GM21825 (cell line): Measurements from ENCODE around the gene AURKA.
"Not testable (repeated sequence)": the region's sequence is repeated elsewhere in the genome, so short reads cannot be mapped to it uniquely, and the experiment has no call there.

Experiments used
- ATAC-seq: cut with Tn5 transposase; IDR thresholded peaks from one replicate; pipeline ENCODE4 v1.9.1; 2021; ENCODE audit warnings: mild to moderate bottlenecking, moderate library complexity; ENCODE audit not compliant: unreplicated experiment

AURKA gene

GRCh38 chr20:56360133-56360907, 31.7 kb downstream of the AURKA start:
- ATAC-seq = no peak

- no peak for ATAC-seq
These were observed 32.5 kb downstream of the AURKA start for GRCh38 chr20:56359212-56360132.

DNA sequence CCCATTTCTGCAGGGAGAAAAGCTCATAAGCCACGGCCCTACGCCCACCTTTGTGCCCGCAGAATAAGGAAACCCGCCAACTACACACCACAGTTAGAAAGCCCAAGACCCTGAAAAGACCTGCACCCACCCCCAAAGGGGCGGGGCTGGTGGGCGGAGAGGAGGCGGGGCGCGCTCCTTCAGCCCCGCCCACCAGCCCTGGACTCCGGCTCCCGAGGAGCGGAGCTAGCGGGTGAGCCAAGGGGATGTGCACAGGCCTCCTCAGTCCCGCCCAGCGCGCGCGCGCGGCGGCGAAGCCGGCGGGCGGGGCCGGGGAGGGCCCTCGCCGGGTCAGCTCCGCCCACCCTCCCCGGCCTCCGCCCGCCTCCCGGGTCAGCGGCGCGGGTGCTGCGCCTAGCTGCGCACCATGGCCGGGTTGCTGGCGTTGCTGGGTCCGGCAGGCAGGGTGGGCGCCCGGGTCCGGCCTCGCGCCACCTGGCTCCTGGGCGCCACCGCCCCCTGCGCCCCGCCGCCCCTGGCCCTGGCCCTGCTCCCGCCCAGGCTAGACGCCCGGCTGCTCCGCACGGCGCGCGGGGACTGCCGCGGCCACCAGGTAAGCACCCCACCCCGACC, 33.3 kb downstream of the AURKA start, which contains the start of gene FAM210B:
FAM210B (plus strand) TSS at position 375 of the 612 bp plus-strand sequence; CDS start at position 407, 32 bp downstream.
- peak; percentile 99 for ATAC-seq

- ATAC-seq = no peak
These were observed 33.9 kb downstream of the AURKA start for GRCh38 chr20:56358070-56358469.

DNA sequence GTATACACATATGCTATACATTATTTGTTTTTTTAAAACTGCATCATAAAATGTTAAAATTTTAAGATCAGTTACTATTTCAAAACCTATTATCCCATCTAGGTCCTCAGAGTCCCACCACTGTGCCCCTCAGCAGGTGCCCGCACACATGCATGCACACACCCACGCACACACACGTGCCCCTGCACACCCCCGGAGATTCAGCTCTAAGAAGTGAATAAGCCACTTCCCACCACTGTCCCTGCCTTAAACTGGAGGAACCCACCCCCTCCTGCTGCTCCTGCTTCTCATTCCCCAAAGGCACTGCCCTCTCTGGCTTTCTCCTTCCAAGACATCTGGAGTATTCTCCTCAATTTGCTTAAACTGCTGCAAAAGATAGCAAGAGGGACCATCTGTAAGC, 38.7 kb downstream of the AURKA start:
- no peak for ATAC-seq

- no peak for ATAC-seq
These were observed 39.5 kb downstream of the AURKA start for GRCh38 chr20:56352345-56353055.

DNA sequence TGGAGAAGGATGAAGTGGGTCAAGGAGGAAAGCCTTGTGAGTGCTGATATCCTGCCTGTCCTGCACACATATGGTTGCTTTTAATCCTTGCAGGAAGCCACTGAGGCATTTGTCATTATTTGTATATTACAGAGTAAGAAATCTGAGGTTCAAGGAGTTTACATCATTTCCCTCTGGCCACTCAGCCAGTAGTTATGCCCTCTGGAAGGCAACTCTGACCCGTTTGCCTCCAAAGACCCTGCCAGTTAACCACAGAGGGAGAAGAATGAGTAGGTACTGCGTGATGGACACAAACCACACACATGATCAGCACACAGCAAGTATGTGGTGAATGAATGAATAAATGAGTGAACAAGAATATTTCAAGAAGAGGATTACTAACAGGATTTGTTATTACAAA, 41.2 kb downstream of the AURKA start:
- ATAC-seq = no peak

DNA sequence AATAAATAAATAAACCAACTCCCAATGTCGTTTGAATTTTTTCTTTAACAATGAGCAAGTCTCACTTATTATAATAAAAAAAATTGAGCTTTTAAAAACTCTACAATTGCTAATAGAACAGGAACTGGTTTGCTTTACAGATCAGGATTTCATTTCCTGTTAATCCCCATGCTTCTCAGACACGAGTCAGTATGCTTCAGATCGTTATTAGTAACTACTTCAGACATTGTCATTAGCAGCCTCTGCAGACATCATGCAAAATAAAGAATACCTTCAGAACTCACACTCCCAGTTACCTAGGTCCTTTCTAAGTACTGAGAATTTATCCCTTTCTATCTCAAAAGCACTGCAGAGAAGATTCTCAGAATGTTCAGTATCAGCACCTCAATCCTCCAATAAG, 43.3 kb downstream of the AURKA start:
- no peak for ATAC-seq

DNA sequence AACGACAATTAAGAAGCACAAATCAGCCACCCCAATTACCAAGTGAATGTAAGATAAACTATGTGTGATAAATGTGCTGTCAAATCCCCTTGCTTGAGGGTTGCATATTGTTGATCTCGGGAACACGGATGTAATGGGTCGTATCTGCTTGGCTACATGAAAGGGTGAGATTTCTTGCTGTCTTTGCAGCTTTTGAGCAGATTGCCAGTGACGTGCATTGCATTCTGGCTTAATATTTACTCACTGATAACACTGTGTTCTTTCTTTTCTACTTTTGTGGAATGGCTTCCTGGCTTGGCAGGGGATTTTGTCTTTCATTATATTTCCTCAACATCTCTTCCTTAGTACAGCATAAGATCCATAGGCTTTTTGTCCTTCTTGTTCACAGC, 43.7 kb downstream of the AURKA start:
- no peak for ATAC-seq

- no peak for ATAC-seq
These were observed 44.2 kb downstream of the AURKA start for GRCh38 chr20:56347628-56348304.

DNA sequence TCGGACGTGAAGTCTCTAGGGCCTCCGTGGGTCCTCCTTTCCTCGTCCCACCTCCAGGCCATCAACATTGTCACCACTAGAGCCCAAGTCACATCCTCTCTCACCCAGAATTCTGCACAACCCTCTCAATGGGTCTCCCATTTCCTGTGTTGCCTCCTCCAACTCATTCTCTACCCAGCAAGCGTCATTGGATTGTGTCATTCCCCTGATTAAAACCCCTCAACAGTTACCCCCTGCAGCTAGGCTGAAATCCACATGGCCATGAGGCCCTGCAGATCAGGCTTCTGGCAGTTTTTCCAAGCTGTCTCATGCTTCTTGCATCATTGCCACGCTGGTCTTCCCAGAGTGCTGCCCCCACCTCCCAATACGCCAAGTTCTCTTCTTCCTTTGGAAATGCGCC, 46.1 kb downstream of the AURKA start:
- no peak for ATAC-seq

DNA sequence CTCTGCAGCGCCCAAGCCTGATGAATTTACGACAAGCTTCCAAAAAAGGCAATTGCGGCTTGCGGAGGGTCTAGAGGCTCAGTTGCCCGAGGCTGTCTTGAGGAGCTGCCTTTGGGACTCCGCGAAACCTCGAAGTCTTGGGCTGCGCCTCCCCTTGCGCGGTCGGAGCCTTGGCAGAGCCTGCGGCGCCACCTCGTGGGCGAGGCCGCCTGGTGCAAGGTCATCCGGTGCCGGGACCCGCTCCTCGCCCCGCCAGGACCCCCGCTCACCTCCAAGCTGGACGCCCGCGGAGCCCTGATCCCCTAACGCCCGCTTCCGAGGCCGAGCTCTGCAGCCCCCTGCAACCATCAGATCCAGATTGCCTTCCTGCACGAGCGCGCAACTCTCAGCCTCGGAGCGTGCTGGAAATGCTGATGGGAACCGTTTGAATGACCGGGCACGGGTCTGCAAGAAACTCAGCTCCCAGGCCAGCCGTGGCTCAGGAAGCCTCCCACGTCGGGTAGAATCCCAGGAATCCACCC, 48.1 kb downstream of the AURKA start:
- no peak for ATAC-seq

DNA sequence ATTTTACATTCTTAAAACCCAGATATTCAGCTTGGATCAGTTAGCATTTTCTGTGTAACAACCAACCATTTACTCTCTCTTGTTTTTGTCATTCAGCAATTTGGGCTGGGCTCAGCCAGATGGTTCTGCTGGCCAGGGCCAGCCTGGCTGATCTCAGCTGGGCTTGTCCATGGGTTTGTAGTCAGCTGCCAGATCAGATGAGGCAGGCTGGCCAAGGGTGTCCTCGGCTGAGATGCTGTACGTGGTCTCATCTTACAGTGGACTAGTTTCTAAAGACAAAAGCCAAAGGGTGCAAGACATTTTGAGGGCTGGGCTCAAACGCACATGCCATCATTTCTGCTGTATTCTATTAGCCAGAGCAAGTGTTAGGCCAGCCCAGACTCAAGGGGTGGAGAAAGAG, 49.2 kb downstream of the AURKA start:
- no peak for ATAC-seq

- not testable (repeated sequence) for ATAC-seq
These were observed 55.3 kb downstream of the AURKA start for GRCh38 chr20:56336709-56337108.

DNA sequence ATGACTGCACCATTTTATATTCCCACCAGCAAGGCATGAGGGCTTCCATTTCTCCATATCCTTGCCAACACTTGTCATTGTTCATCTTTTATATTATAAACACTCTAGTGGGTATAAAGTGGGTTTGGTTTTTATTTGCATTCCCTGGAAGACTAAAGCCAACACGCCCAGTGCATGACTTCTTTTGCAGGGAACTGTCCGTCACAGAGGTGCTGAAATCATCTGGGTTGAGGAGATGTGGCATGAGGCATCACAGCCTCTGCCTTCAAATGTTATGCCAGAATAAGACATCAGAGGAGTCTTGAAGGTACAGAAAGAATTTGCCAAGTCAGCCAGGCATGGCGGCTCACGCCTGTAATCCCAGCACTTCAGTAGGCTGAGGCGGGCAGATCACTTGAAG, 63.2 kb downstream of the AURKA start:
- no peak for ATAC-seq

GRCh38 chr20:56324806-56325205, 67.2 kb downstream of the AURKA start:
- no peak for ATAC-seq

DNA sequence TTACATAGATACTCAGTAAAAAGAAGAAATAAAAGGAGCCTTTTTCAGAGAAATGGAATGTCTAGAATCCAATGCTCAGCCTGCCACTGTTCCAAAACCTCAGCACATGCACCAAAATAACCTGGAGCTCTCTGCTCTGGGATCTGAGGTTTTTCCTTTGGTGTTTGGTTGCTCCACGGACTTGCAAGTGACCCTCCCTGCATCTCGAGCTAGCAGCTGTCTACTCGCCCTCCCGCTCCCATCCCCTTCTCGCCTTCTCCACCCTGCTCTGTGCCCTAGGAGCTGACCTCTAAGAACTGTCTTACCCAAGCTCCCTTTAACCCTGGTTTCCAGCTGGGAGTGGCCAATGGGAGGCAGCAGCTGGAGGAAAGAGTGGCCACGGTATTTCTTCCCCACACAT, 68.4 kb downstream of the AURKA start:
- no peak for ATAC-seq

GRCh38 chr20:56323206-56323605, 68.8 kb downstream of the AURKA start:
- ATAC-seq = no peak

DNA sequence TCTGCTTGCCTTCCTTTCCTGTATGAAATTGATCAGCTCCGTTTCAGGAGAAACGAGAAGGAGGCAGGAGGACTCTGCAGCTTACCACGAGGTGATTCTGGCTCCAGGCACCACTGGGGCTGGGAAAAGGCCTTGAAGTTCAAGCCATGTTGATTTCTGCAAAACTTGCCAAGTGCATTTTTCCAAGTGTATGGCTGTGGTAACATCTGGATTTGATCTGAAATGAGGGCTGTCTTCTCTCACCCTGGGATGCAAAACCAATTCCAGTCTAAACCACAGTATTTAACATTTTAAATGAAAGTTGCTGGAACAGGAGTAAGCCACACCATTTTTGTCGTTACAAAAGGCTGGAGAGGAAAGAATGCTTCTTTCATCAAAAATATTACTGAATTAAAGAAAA, 69.3 kb downstream of the AURKA start:
- no peak for ATAC-seq
